ENCODE measurements around the gene SH3GL3.
A peak's percentile ranks its signal among the peaks of the same experiment; 100 is the strongest.

The SH3GL3 gene

DNA sequence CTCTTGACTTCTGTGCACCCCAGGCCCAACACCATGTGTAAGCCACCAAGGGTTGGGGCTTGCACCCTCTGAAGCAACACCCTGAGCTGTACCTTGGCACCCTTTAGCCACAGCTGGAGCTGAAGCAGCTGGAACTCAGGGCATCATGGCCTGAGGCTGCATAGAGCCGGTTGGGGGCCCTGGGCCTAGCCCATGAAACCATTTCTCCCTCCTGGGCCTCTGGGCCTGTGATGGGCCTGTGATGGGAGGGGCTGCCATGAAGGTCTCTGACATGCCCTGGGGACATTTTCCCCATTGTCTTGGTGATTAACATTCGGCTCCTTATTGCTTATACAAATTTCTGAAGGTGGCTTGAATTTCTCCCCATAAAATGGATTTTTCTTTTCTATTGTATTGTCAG lies 184.4 kb downstream of the SH3GL3 start:
- DNase-seq = no peak

GRCh38 chr15:83643201-83643600 lies 196.1 kb downstream of the SH3GL3 start:
- no peak for DNase-seq

- DNase-seq = no peak
Measured at GRCh38 chr15:83644439-83644838, 197.3 kb downstream of the SH3GL3 start.

GRCh38 chr15:83650831-83651230 lies 203.7 kb downstream of the SH3GL3 start:
- DNase-seq = no peak

DNA sequence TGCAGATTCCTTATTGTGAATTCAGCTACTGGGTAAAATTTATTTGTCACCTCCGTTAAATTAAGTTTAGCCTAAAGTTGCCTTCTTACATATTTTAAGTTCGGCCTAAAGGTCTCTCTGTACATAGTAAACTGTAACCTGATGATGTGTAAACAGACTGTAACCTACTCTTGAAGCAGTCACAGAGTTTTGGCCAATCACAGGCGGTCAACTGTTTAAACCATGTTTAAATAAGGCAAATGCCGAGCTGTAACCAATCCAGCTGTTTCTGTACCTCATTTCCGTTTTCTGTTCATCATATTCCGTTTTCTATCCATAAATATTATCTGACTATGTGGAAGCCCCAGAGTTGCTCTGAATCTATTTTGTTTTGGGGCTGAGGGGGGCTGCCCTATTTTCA lies 204.4 kb downstream of the SH3GL3 start:
- no peak for DNase-seq

DNA sequence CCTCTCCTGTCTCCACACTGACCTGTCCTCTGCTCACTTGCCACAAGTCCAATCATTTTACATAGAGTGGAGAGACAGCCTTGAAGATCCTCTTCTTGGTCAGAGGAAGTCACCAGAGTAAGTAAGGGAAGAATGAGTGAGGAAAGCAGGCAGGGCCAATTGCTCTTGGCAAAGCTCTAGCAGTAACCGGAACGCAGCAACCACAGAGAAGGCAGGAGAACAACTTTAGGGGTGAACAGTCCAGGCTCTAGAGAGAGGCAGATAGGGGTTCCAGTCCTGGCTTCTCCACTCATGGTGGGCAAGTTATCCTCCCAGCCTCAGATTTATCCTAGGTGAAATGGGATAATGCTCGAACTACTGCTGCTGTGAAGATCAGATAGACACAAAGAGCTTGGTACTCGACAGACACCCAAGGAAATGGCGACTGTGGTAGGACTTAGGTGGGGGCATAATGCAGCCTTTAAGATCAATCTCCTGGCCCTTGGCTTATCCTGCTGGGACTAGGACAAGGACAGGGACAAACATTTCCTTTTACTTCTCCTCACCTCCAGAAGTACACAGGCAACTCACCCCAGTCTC lies 205.6 kb downstream of the SH3GL3 start:
- no peak for DNase-seq

DNA sequence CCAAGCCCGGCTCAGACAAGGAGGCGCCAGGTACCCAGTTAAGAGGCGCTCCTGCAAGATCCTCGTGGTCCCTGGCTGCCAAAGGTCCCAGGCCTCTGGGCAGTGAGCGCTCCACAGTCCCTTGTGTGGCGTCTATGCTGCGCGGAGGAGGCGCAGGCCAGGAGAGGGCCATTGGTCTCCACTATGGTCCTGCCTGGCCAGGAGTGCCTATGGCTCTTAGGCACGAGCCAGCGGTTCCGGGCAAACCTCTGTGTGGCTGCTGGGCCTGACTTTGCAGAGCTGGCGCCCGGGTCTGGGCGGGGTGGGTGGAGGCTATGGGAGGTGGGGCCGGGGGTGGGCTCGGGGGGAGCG lies 206.1 kb downstream of the SH3GL3 start:
- no peak for DNase-seq

GRCh38 chr15:83653639-83654378 lies 206.7 kb downstream of the SH3GL3 start, which contains the start of gene ADAMTSL3:
Gene ADAMTSL3, plus strand, starts transcription at chr15:83654123. Its CDS starts 1,639 bp downstream, at chr15:83655762.
- peak; percentile 7 for DNase-seq

GRCh38 chr15:83654379-83655236 lies 207.5 kb downstream of the SH3GL3 start:
- DNase-seq = no peak

DNA sequence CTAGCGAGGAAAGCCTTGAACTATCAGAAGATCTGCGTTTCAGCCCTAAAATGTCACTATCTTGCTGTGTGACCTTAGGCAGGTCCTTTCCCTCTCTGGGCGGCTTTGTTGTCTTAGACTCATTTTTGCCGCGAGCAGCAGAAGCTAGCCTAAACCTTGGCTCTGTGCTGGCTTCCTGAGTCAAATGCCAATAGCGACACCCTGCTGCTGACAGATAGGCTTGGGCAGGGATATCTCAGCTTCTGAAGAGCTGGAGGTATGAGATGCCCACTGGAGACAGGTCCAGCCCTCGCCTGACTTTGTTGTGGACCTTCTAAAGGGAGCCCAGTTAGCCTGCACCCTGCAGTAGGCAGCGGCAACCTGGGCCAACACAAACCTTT lies 208.1 kb downstream of the SH3GL3 start:
- no peak for DNase-seq

DNA sequence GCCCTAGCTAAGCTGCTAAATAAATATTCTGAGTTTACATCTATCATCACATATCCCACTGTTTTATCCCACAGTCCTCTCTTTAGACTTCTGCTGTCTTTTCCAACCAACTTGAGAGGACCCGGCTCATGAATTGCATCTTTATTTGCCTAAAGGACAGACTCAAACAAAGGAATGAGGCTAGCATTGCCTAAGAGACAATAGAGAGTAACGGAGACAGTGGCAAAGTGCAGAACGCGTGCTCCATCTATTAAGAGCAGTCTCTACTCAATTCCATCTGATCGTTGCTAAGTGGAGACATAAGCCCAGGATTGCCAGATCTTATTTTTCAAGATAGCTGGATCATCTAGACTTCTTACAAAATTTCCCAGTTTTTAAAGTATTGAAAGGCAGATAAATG lies 209.1 kb downstream of the SH3GL3 start:
- DNase-seq = no peak

GRCh38 chr15:83656943-83657528 lies 209.9 kb downstream of the SH3GL3 start:
- DNase-seq = no peak

- DNase-seq = no peak
Measured at GRCh38 chr15:83657549-83657948, 210.4 kb downstream of the SH3GL3 start.

DNA sequence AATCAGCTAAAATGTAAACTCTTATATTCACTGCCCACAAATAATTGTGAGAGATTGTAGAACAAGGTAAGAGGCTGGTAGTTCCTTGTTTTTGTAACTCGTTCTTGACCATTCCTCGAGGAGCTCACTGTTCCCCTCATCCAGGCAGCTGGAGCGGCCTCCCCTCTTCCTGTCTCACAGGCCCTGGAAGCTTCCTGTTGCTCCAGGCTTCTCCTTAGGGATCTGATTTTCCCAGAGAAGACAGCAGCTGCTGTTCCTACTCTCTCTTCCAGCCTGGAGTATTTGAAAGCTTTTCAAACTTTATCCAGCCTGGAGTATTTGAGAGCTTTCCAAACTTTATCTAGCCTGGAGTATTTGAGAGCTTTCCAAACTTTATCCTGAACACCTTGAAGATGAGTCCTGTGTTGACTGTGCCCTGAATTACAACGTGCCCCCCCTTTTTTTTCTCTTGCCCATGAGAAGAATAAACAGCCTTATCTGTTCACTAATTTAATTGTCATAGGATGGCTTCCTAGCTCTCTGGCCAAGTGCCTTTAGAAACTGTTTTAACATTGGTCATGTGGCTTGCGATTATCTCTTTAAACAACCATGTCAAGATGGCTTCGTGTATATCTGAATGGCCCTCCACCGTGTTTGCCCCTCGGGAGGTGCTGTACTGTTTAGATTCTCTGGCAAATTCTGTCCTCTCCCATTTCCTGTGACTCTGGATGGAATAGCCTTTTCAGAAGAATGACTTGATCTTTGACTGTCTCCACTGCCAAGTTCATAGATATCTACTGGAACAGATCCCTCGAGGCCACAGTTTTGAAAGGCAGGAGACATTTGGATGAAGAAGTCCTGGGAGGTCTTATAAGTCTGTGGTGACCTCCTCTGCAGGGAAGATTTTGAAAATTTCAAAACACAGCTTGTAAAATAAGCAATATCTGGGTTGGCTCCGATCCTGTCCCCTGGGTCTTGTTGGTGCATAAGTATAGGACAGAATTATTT lies 211.6 kb downstream of the SH3GL3 start:
- no peak for DNase-seq

DNA sequence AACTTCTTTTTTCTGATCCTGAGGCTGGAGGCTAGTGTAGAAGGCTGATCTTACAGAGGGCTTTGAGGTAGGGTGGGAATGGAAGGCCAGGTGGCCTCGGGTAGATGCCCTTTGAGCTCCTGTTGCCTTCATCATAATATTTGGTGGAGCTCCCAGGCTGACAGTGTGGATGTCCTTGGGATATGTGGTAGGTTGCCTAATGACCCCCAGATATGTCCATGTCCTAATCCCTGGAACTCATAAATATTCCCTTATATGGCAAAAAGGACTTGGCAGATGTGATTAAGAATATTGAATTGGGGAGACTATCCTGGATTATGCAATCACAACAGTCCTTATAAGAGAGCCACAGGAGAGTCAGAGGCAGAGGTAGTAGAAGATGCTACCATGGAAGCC lies 212.3 kb downstream of the SH3GL3 start:
- no peak for DNase-seq

- DNase-seq = no peak
Measured at GRCh38 chr15:83665480-83665879, 218.3 kb downstream of the SH3GL3 start.

Measured in NCI-H2227 treated with DMSO at 0.1 percent for 48 hours (cell line).